Measurements from ENCODE around the gene NT5C. TPM values are rescaled to one million over a fixed set of nuclear protein-coding genes. Genes with fewer than 3 reads are reported as not detected.

NT5C gene
- 59.9 TPM for polyA plus RNA-seq (2013, experiment 1 of 2)
- 58.9 TPM for polyA plus RNA-seq (2013, experiment 2 of 2)

- peak; percentile 82 for DNase-seq (ENCODE audit: low spot score)
- Histone ChIP-seq H2BK15ac (ENCODE audit: low read length) (peak within 1 kb of the TSS; percentile 44), H2AK5ac (ENCODE audit: low read depth, low read length) (peak within 1 kb of the TSS; percentile 87), H3K4me1 (ENCODE audit: control insufficient read depth in 2 of 2, insufficient read depth in 1 of 2, low read depth in 1 of 2, low read length in 2 of 2) (peaks cover 4 to 7% of the 10 kb centered on the region in 2 donors), H3K79me1 (ENCODE audit: low read depth, low read length) (peaks cover 7% of the 10 kb centered on the region), H3K23ac (ENCODE audit: low read depth, low read length, poor library complexity) (peak within 1 kb of the TSS; percentile 96), H3K18ac (ENCODE audit: low read length) (peak within 1 kb of the TSS; percentile 98), H4K91ac (ENCODE audit: low read depth, low read length, poor library complexity) (no peak within 1 kb of the TSS), H3K4me3 (ENCODE audit: low read length in 2 of 2) (peak within 1 kb of the TSS; percentile 81 to 97), H3K14ac (ENCODE audit: low read length) (peak within 1 kb of the TSS; percentile 47), H3K4me2 (ENCODE audit: insufficient read depth, low read length, poor library complexity, severe bottlenecking) (peak within 1 kb of the TSS; percentile 88), H3K36me3 (replicated peaks in 1 of 2; ENCODE audit: control insufficient read depth in 2 of 2, insufficient read depth in 2 of 2, low read length in 2 of 2) (peaks cover 30 to 46% of the 10 kb centered on the region in 2 donors), H2AFZ (ENCODE audit: low read length) (peak within 1 kb of the TSS; percentile 95), H3K27me3 (ENCODE audit: control insufficient read depth in 3 of 3, insufficient read depth in 3 of 3, low read depth in 1 of 3, low read length in 3 of 3) (no peaks in the 10 kb centered on the region), H3K9me3 (replicated peaks in 1 of 2; ENCODE audit: control insufficient read depth in 2 of 2, insufficient read depth in 1 of 2, low read depth in 1 of 2, low read length in 2 of 2) (no peaks in the 10 kb centered on the region), H2BK5ac (ENCODE audit: low read length) (peak within 1 kb of the TSS; percentile 24), H2BK12ac (ENCODE audit: low read length) (no peak within 1 kb of the TSS), H3K27ac (replicated peaks; ENCODE audit: low read length) (peak within 1 kb of the TSS; percentile 96), H3K9ac (ENCODE audit: low read depth, low read length, poor library complexity) (peak within 1 kb of the TSS; percentile 85), H4K8ac (ENCODE audit: low read depth, low read length) (peak within 1 kb of the TSS; percentile 43), H2BK120ac (ENCODE audit: low read depth, low read length) (peak within 1 kb of the TSS; percentile 43), H3K4ac (ENCODE audit: low read length) (peak within 1 kb of the TSS; percentile 19)
- no CpG with 5 or more reads among the region's 82 CpGs for WGBS, 2 donors (ENCODE audit: extremely low coverage in 2 of 2, insufficient read length in 2 of 2, insufficient replicate concordance in 1 of 2)
Measured at GRCh38 chr17:75131278-75132017, at the start of gene NT5C. TSS of gene NT5C (minus strand) at chr17:75131742. CDS start at chr17:75131707, 35 bp downstream.

- peak overlapping the region; percentile 62 for H3K4me2 ChIP-seq (ENCODE audit: insufficient read depth, low read length, poor library complexity, severe bottlenecking)
- no peak overlapping the region for H4K8ac ChIP-seq (ENCODE audit: low read depth, low read length)
- no peak overlapping the region for H2BK12ac ChIP-seq (ENCODE audit: low read length)
- no peak overlapping the region for H3K14ac ChIP-seq (ENCODE audit: low read length)
- H3K4ac ChIP-seq (ENCODE audit: low read length), result no peak overlapping the region
- no peak overlapping the region for H2AFZ ChIP-seq (ENCODE audit: low read length)
- H2BK120ac ChIP-seq (ENCODE audit: low read depth, low read length), result no peak overlapping the region
- H3K27me3 ChIP-seq (ENCODE audit: control insufficient read depth in 3 of 3, insufficient read depth in 3 of 3, low read depth in 1 of 3, low read length in 3 of 3), result no peaks in the 10 kb centered on the region
- H3K4me3 ChIP-seq (ENCODE audit: low read length in 2 of 2), result peak overlapping the region; percentile 52 to 98
- peaks cover 22 to 51% of the 10 kb centered on the region in 2 donors for H3K36me3 ChIP-seq (replicated peaks in 1 of 2; ENCODE audit: control insufficient read depth in 2 of 2, insufficient read depth in 2 of 2, low read length in 2 of 2)
- H2BK5ac ChIP-seq (ENCODE audit: low read length), result no peak overlapping the region
- H3K79me1 ChIP-seq (ENCODE audit: low read depth, low read length), result peaks cover 3% of the 10 kb centered on the region
- WGBS, 2 donors (ENCODE audit: extremely low coverage in 2 of 2, insufficient read length in 2 of 2, insufficient replicate concordance in 1 of 2), result no CpG with 5 or more reads among the region's 8 CpGs
- H3K4me1 ChIP-seq (ENCODE audit: control insufficient read depth in 2 of 2, insufficient read depth in 1 of 2, low read depth in 1 of 2, low read length in 2 of 2), result peaks cover 3 to 10% of the 10 kb centered on the region in 2 donors
- no peak overlapping the region for H3K18ac ChIP-seq (ENCODE audit: low read length)
- no peak for DNase-seq (ENCODE audit: low spot score)
- no peak overlapping the region for H3K27ac ChIP-seq (replicated peaks; ENCODE audit: low read length)
- no peak overlapping the region for H3K23ac ChIP-seq (ENCODE audit: low read depth, low read length, poor library complexity)
- no peak overlapping the region for H2AK5ac ChIP-seq (ENCODE audit: low read depth, low read length)
- H3K9me3 ChIP-seq (replicated peaks in 1 of 2; ENCODE audit: control insufficient read depth in 2 of 2, insufficient read depth in 1 of 2, low read depth in 1 of 2, low read length in 2 of 2), result peaks cover 0 to 3% of the 10 kb centered on the region in 2 donors
- no peak overlapping the region for H4K91ac ChIP-seq (ENCODE audit: low read depth, low read length, poor library complexity)
- H2BK15ac ChIP-seq (ENCODE audit: low read length), result no peak overlapping the region
- H3K9ac ChIP-seq (ENCODE audit: low read depth, low read length, poor library complexity), result no peak overlapping the region
Measured at GRCh38 chr17:75181110-75181509, 49.6 kb upstream of the NT5C start.

DNA sequence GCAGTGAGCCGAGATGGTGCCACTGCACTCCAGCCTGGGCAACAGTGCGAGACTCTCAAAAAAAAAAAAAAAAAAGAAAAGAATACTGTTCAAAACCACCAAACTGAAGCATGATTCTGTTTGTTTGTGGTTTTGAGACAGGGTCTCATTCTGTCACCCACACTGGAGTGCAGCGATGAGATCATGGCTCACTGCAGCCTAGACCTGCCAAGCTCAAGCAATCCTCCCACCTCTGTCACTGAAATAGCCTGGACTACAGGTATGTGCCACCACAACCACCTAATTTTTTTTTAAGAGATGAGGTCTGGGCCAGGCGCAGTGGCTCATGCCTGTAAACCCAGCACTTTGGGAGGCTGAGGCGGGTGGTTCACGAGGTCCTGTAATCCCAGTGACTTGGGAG, 46.9 kb upstream of the NT5C start:
- no peaks in the 10 kb centered on the region for H3K9me3 ChIP-seq (replicated peaks in 1 of 2; ENCODE audit: control insufficient read depth in 2 of 2, insufficient read depth in 1 of 2, low read depth in 1 of 2, low read length in 2 of 2)
- no peak overlapping the region for H3K4me2 ChIP-seq (ENCODE audit: insufficient read depth, low read length, poor library complexity, severe bottlenecking)
- no peak overlapping the region for H4K91ac ChIP-seq (ENCODE audit: low read depth, low read length, poor library complexity)
- no peak overlapping the region for H3K9ac ChIP-seq (ENCODE audit: low read depth, low read length, poor library complexity)
- H3K4me1 ChIP-seq (ENCODE audit: control insufficient read depth in 2 of 2, insufficient read depth in 1 of 2, low read depth in 1 of 2, low read length in 2 of 2), result peaks cover 3 to 10% of the 10 kb centered on the region in 2 donors
- no peak for DNase-seq (ENCODE audit: low spot score)
- H2AFZ ChIP-seq (ENCODE audit: low read length), result no peak overlapping the region
- no peak overlapping the region for H3K18ac ChIP-seq (ENCODE audit: low read length)
- H3K79me1 ChIP-seq (ENCODE audit: low read depth, low read length), result peaks cover 5% of the 10 kb centered on the region
- H3K4ac ChIP-seq (ENCODE audit: low read length), result no peak overlapping the region
- WGBS, 2 donors (ENCODE audit: extremely low coverage in 2 of 2, insufficient read length in 2 of 2, insufficient replicate concordance in 1 of 2), result no CpG with 5 or more reads among the region's 6 CpGs
- H2BK12ac ChIP-seq (ENCODE audit: low read length), result no peak overlapping the region
- H2BK5ac ChIP-seq (ENCODE audit: low read length), result no peak overlapping the region
- H2AK5ac ChIP-seq (ENCODE audit: low read depth, low read length), result no peak overlapping the region
- no peak overlapping the region for H2BK15ac ChIP-seq (ENCODE audit: low read length)
- no peak overlapping the region for H2BK120ac ChIP-seq (ENCODE audit: low read depth, low read length)
- no peak overlapping the region for H3K4me3 ChIP-seq (ENCODE audit: low read length in 2 of 2)
- H4K8ac ChIP-seq (ENCODE audit: low read depth, low read length), result no peak overlapping the region
- H3K36me3 ChIP-seq (replicated peaks in 1 of 2; ENCODE audit: control insufficient read depth in 2 of 2, insufficient read depth in 2 of 2, low read length in 2 of 2), result peaks cover 38 to 77% of the 10 kb centered on the region in 2 donors
- no peak overlapping the region for H3K23ac ChIP-seq (ENCODE audit: low read depth, low read length, poor library complexity)
- H3K14ac ChIP-seq (ENCODE audit: low read length), result no peak overlapping the region
- H3K27ac ChIP-seq (replicated peaks; ENCODE audit: low read length), result no peak overlapping the region
- no peaks in the 10 kb centered on the region for H3K27me3 ChIP-seq (ENCODE audit: control insufficient read depth in 3 of 3, insufficient read depth in 3 of 3, low read depth in 1 of 3, low read length in 3 of 3)

- H3K27me3 ChIP-seq (ENCODE audit: control insufficient read depth in 3 of 3, insufficient read depth in 3 of 3, low read depth in 1 of 3, low read length in 3 of 3), result no peaks in the 10 kb centered on the region
Measured at GRCh38 chr17:75176625-75177024, 45.1 kb upstream of the NT5C start.

More at GRCh38 chr17:75176625-75177024, 45.1 kb upstream of the NT5C start:
- Histone ChIP-seq H3K4ac (ENCODE audit: low read length) (no peak overlapping the region), H3K9ac (ENCODE audit: low read depth, low read length, poor library complexity) (no peak overlapping the region), H3K9me3 (replicated peaks in 1 of 2; ENCODE audit: control insufficient read depth in 2 of 2, insufficient read depth in 1 of 2, low read depth in 1 of 2, low read length in 2 of 2) (no peaks in the 10 kb centered on the region), H3K18ac (ENCODE audit: low read length) (no peak overlapping the region), H3K14ac (ENCODE audit: low read length) (no peak overlapping the region), H3K4me1 (ENCODE audit: control insufficient read depth in 2 of 2, insufficient read depth in 1 of 2, low read depth in 1 of 2, low read length in 2 of 2) (peaks cover 0 to 8% of the 10 kb centered on the region in 2 donors), H3K4me2 (ENCODE audit: insufficient read depth, low read length, poor library complexity, severe bottlenecking) (no peak overlapping the region), H2BK15ac (ENCODE audit: low read length) (no peak overlapping the region), H2BK12ac (ENCODE audit: low read length) (no peak overlapping the region), H3K36me3 (replicated peaks in 1 of 2; ENCODE audit: control insufficient read depth in 2 of 2, insufficient read depth in 2 of 2, low read length in 2 of 2) (peaks cover 45 to 95% of the 10 kb centered on the region in 2 donors), H4K91ac (ENCODE audit: low read depth, low read length, poor library complexity) (no peak overlapping the region), H2AK5ac (ENCODE audit: low read depth, low read length) (no peak overlapping the region), H3K23ac (ENCODE audit: low read depth, low read length, poor library complexity) (no peak overlapping the region), H2BK120ac (ENCODE audit: low read depth, low read length) (no peak overlapping the region), H3K79me1 (ENCODE audit: low read depth, low read length) (peaks cover 3% of the 10 kb centered on the region), H3K27ac (replicated peaks; ENCODE audit: low read length) (no peak overlapping the region), H2AFZ (ENCODE audit: low read length) (no peak overlapping the region), H3K4me3 (ENCODE audit: low read length in 2 of 2) (no peak overlapping the region), H4K8ac (ENCODE audit: low read depth, low read length) (no peak overlapping the region), H2BK5ac (ENCODE audit: low read length) (no peak overlapping the region)
- no peak for DNase-seq (ENCODE audit: low spot score)
- WGBS, 2 donors (ENCODE audit: extremely low coverage in 2 of 2, insufficient read length in 2 of 2, insufficient replicate concordance in 1 of 2), result 100% methylated on average over 1 of the region's 5 CpGs; no CpG with 5 or more reads in 1 of the 2 donors

All from neuronal stem cell (in vitro differentiated cells).